IPS DF 6.9 (cell line): ENCODE measurements around the gene LCE1F.

ENCODE experiments used
- DNase-seq: peaks from one replicate; pipeline ENCODE4 v3.0.0-alpha.2; 2013; ENCODE audit warnings: low read depth, low spot score
- H3K27ac ChIP-seq: one replicate; pipeline ENCODE4 v1.5.1; 2013; ENCODE audit warnings: low read length, control low read depth
- H3K27me3 ChIP-seq: 2 replicates; pipeline ENCODE4 v1.6.1; 2013; ENCODE audit warnings: mild to moderate bottlenecking, low read length; ENCODE audit not compliant: control insufficient read depth, insufficient read depth
- H3K36me3 ChIP-seq: 2 replicates; pipeline ENCODE4 v1.6.1; 2013; ENCODE audit warnings: low read length; ENCODE audit not compliant: control insufficient read depth, insufficient read depth
- H3K4me1 ChIP-seq: 2 replicates; pipeline ENCODE4 v1.6.1; 2013; ENCODE audit warnings: low read length; ENCODE audit not compliant: control insufficient read depth, insufficient read depth
- H3K4me3 ChIP-seq: 2 replicates; pipeline ENCODE4 v1.5.1; 2013; ENCODE audit warnings: mild to moderate bottlenecking, low read length
- H3K9me3 ChIP-seq: 2 replicates; pipeline ENCODE4 v1.6.1; 2013; ENCODE audit warnings: low read length, inconsistent platforms; ENCODE audit not compliant: control insufficient read depth, insufficient read depth
- WGBS: extraction: QIAGEN DNeasy Blood & Tissue Kit; methylation state at CpG from one replicate; pipeline ENCODE4 v1.1.7; 2013; ENCODE audit warnings: mixed read lengths, missing lambda C conversion rate; ENCODE audit not compliant: insufficient read length, insufficient coverage; 5-methylcytosine and 5-hydroxymethylcytosine counted together

LCE1F gene

DNA sequence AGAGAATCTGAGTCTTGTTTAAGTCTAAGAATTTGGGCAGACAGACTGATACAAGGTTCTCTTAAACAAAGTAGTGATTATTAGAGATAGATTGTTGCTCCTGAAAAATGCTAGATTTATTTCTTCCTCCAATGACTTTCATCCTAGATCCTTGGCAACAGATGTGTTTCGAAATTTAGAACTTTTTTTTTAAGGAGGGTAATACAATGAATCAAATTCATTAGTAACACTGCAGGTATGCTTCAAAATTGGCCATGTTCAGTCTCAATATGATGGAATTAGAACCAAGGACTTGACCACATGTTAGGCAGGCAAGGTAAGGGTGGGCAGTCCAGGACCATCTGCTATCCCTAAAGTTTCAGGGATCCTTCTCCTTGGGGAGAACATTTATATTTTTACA, 4.5 kb upstream of the LCE1F start:
- H3K4me3 ChIP-seq, result no peak overlapping the region
- WGBS, result no CpG with 5 or more reads among the region's 1 CpG
- no peaks in the 10 kb centered on the region for H3K36me3 ChIP-seq
- no peak overlapping the region for H3K27ac ChIP-seq
- no peak for DNase-seq
- H3K9me3 ChIP-seq, result peaks cover 14% of the 10 kb centered on the region
- H3K4me1 ChIP-seq, result no peaks in the 10 kb centered on the region
- H3K27me3 ChIP-seq, result no peaks in the 10 kb centered on the region

DNA sequence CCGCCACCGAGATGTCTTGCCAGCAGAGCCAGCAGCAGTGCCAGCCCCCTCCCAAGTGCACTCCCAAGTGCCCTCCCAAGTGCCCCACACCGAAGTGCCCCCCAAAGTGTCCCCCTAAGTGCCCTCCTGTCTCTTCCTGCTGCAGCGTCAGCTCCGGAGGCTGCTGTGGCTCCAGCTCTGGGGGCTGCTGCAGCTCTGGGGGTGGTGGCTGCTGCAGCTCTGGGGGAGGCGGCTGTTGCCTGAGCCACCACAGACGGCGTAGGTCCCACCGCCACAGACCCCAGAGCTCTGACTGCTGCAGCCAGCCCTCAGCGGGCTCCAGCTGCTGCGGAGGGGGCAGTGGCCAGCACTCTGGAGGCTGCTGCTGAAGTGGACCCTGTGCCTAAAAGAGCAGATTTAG, 1.4 kb downstream of the LCE1F start:
- H3K4me1 ChIP-seq, result no peaks in the 10 kb centered on the region
- no peaks in the 10 kb centered on the region for H3K27me3 ChIP-seq
- no peak for DNase-seq
- no peak overlapping the region for H3K27ac ChIP-seq
- WGBS, result no CpG with 5 or more reads among the region's 11 CpGs
- H3K4me3 ChIP-seq, result no peak overlapping the region
- H3K9me3 ChIP-seq, result peaks cover 9% of the 10 kb centered on the region
- H3K36me3 ChIP-seq, result no peaks in the 10 kb centered on the region

DNA sequence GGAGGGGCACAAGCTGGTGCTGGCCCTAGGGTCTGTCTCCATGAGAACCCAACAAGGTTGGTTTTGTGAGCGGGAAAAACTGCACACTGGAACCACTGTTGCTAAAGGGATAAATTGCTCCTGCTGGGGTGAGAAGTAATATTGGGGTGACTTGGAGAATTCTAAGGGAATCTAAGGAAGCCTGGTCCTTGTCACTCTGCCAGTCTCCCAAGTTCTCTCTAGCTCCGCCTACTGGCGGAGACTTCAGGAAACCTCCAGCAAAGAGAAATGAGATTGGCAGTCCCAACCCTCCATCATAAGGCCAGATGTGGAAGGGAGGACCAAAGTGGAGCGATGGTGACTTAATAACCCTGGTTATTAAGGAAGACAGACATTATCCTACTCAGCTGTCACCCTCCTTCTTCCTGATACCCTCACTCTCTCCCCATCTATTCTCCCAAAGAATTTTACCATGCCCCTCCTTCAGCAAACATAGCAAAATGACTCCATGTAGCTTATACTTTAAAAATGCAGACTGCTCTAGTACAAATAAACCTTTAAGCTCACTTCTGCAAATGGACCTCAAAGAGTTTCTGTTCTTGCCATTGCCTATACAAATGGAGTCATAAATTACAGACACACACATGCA, 2.7 kb downstream of the LCE1F start:
- peaks cover 9% of the 10 kb centered on the region for H3K9me3 ChIP-seq
- H3K4me1 ChIP-seq, result no peaks in the 10 kb centered on the region
- no peak for DNase-seq
- no peak overlapping the region for H3K4me3 ChIP-seq
- no peak overlapping the region for H3K27ac ChIP-seq
- H3K36me3 ChIP-seq, result no peaks in the 10 kb centered on the region
- WGBS, result no CpG with 5 or more reads among the region's 4 CpGs
- H3K27me3 ChIP-seq, result no peaks in the 10 kb centered on the region

DNA sequence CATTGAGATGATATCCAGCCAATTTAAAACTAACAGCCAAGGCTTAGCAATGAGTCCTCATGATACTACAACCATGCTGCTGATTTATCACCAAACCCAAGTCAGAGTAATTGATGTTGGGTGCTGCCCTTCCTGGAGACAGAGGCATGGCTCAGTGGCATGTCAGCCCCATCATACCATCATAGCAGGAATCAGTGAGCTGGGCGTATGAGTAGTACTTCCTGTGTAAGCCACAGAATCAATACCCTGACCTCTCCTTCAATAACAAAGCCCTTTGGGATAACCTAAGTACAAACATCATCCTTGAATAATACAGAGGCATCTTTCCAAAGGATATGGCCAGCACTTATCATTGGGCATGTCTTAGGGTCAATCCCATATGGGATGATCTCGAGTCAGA, 8.2 kb downstream of the LCE1F start:
- H3K4me3 ChIP-seq, result no peak overlapping the region
- no peak for DNase-seq
- H3K27ac ChIP-seq, result no peak overlapping the region
- H3K27me3 ChIP-seq, result no peaks in the 10 kb centered on the region
- H3K36me3 ChIP-seq, result no peaks in the 10 kb centered on the region
- H3K4me1 ChIP-seq, result no peaks in the 10 kb centered on the region
- no CpG with 5 or more reads among the region's 2 CpGs for WGBS
- H3K9me3 ChIP-seq, result peaks cover 19% of the 10 kb centered on the region

DNA sequence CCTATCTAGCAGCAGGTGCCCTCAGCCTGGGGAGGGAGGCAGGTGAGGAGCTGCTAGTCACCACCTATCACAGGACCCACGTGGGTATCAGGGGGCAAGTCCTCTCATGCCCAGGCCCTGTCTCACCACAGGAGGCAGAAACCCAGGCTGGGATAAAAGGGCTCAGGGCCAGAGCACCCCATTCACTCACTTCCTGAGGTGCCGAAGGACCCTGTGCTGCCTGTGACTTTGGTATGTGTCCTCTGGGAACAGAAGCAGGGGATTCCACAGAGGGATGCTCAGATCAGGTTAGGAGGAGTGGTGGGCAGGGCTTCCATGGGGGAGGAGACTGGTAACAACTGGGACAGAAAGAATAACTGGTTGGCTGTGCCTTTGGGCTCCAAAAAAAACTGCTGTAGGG, 11.1 kb downstream of the LCE1F start, which contains the start of gene LCE1E:
Gene LCE1E (plus strand): TSS at position 181 of the 400 bp plus-strand sequence. CDS start 1,043 bp downstream, outside the sequence.
- H3K4me1 ChIP-seq, result no peaks in the 10 kb centered on the region
- peaks cover 18% of the 10 kb centered on the region for H3K9me3 ChIP-seq
- H3K27ac ChIP-seq, result no peak within 1 kb of the TSS
- H3K36me3 ChIP-seq, result no peaks in the 10 kb centered on the region
- H3K4me3 ChIP-seq, result no peak within 1 kb of the TSS
- DNase-seq, result no peak
- no peaks in the 10 kb centered on the region for H3K27me3 ChIP-seq
- WGBS, result no CpG with 5 or more reads among the region's 2 CpGs

DNA sequence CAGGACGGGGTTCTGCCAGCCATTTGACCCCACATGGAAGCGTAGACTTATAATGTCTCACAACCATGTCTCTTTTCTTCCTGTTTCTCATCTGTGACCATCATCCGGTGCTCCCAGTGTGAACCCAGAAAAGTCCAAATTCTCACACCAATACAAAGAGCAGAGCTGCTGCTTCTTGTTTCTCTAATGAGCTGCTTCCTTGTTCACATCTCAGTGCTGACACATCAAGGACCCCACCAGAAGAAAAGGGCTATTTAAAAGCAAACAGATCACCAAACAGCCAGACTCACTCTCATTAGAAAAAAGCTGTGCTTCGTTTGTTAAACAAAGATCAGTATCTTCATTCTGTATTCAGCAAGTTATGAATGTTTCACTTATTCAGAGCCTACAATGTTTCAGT, 20.7 kb downstream of the LCE1F start:
- Histone ChIP-seq H3K4me3 (no peak overlapping the region), H3K36me3 (no peaks in the 10 kb centered on the region), H3K27ac (no peak overlapping the region), H3K4me1 (no peaks in the 10 kb centered on the region), H3K27me3 (no peaks in the 10 kb centered on the region), H3K9me3 (peaks cover 5% of the 10 kb centered on the region)
- no peak for DNase-seq
- WGBS, result no CpG with 5 or more reads among the region's 4 CpGs

DNA sequence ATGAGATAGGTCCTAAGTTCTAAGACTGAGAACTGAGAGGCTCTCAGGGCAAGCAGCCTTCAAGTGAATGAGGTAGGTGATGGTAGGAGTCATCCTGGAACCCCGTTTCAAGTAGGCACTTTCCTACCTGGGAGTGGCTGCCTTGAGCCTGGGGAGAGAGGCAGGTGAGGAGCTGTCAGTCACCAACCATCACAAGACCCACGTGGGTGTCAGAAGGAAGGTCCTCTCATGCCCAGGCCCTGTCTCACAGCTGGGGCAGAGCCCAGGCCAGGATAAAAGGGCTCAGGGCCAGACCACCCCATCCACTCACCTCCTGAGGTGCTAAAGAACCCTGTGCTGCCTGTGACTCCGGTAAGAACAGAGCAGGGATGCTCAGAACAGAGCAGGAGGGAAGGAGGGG, 21.5 kb downstream of the LCE1F start, which contains the start of gene LCE1D:
Gene LCE1D (plus strand): TSS at position 301 of the 400 bp plus-strand sequence. CDS start 1,074 bp downstream, outside the sequence.
- Histone ChIP-seq H3K4me3 (no peak within 1 kb of the TSS), H3K27me3 (no peaks in the 10 kb centered on the region), H3K9me3 (peaks cover 7% of the 10 kb centered on the region), H3K27ac (no peak within 1 kb of the TSS), H3K36me3 (no peaks in the 10 kb centered on the region), H3K4me1 (no peaks in the 10 kb centered on the region)
- WGBS, result no CpG with 5 or more reads among the region's 3 CpGs
- DNase-seq, result no peak

- Histone ChIP-seq H3K27ac (no peak overlapping the region), H3K4me1 (no peaks in the 10 kb centered on the region), H3K36me3 (no peaks in the 10 kb centered on the region), H3K4me3 (no peak overlapping the region), H3K27me3 (no peaks in the 10 kb centered on the region), H3K9me3 (peaks cover 10% of the 10 kb centered on the region)
- DNase-seq, result no peak
- no CpG with 5 or more reads among the region's 1 CpG for WGBS
Measured at GRCh38 chr1:152801333-152801732, 26.4 kb downstream of the LCE1F start.

- DNase-seq, result no peak
- Histone ChIP-seq H3K4me1 (no peaks in the 10 kb centered on the region), H3K9me3 (peaks cover 6% of the 10 kb centered on the region), H3K27me3 (no peaks in the 10 kb centered on the region), H3K27ac (no peak within 1 kb of the TSS), H3K36me3 (no peaks in the 10 kb centered on the region), H3K4me3 (no peak within 1 kb of the TSS)
- no CpG with 5 or more reads among the region's 3 CpGs for WGBS
Measured at GRCh38 chr1:152806576-152806975, 31.6 kb downstream of the LCE1F start, which contains the start of gene LCE1C. Gene LCE1C, minus strand, starts transcription at chr1:152806651. Its CDS starts 1,173 bp downstream, at chr1:152805478.

- H3K27ac ChIP-seq, result no peak overlapping the region
- no peaks in the 10 kb centered on the region for H3K4me1 ChIP-seq
- H3K27me3 ChIP-seq, result no peaks in the 10 kb centered on the region
- peaks cover 5% of the 10 kb centered on the region for H3K9me3 ChIP-seq
- no CpG with 5 or more reads among the region's 2 CpGs for whole genome bisulfite sequencing
- H3K4me3 ChIP-seq, result no peak overlapping the region
- no peak for DNase-seq
- H3K36me3 ChIP-seq, result no peaks in the 10 kb centered on the region
Measured at GRCh38 chr1:152811050-152811449, 36.1 kb downstream of the LCE1F start.

DNA sequence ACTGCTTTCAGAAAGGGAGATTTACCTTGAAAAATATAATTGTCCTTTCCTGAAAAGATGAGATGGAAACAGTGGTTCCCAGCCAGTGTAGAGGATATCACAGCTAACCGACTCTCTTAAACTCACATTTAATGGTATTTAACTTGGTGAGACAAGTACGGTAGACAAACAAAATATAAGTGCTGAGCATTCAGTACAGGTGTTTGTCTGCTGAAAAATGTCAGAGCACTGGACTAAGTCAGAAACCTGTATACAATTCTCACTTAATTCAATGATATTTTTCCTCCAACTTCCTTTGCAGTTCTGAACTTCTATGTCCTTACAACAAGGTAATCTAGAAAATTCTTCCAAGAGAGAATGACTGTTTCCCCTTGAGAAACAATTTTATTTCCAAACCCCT, 36.7 kb downstream of the LCE1F start, which contains the start of gene LCE1B:
Gene LCE1B (plus strand): TSS at position 301 of the 400 bp plus-strand sequence. CDS start 476 bp downstream, outside the sequence.
- Histone ChIP-seq H3K4me3 (no peak within 1 kb of the TSS), H3K27me3 (no peaks in the 10 kb centered on the region), H3K27ac (no peak within 1 kb of the TSS), H3K4me1 (no peaks in the 10 kb centered on the region), H3K36me3 (no peaks in the 10 kb centered on the region), H3K9me3 (peaks cover 5% of the 10 kb centered on the region)
- no CpG with 5 or more reads among the region's 2 CpGs for WGBS
- DNase-seq, result no peak
